IPS-15b (cell line): ENCODE results near the gene CFAP58.

Source experiments
- H3K27me3 ChIP-seq: one replicate; pipeline ENCODE4 v1.6.1; 2013; ENCODE audit warnings: low read length; ENCODE audit not compliant: control insufficient read depth, insufficient read depth
- H3K36me3 ChIP-seq: one replicate; pipeline ENCODE4 v1.6.1; 2013; ENCODE audit warnings: low read length; ENCODE audit not compliant: control insufficient read depth, insufficient read depth
- H3K4me1 ChIP-seq: one replicate; pipeline ENCODE4 v1.6.1; 2013; ENCODE audit warnings: mild to moderate bottlenecking, low read length; ENCODE audit not compliant: control insufficient read depth, insufficient read depth
- H3K4me3 ChIP-seq: one replicate; pipeline ENCODE4 v1.5.1; 2013; ENCODE audit warnings: low read depth, low read length
- H3K9ac ChIP-seq: one replicate; pipeline ENCODE4 v1.6.1; 2013; ENCODE audit warnings: low read depth, mild to moderate bottlenecking, low read length
- H3K9me3 ChIP-seq: one replicate; pipeline ENCODE4 v1.6.1; 2013; ENCODE audit warnings: mild to moderate bottlenecking, low read length; ENCODE audit not compliant: control insufficient read depth, insufficient read depth

CFAP58 gene

GRCh38 chr10:104324221-104324686, 29.4 kb upstream of the CFAP58 start:
- Histone ChIP-seq H3K9ac (no peak overlapping the region), H3K36me3 (no peaks in the 10 kb centered on the region), H3K27me3 (no peaks in the 10 kb centered on the region), H3K4me3 (no peak overlapping the region), H3K4me1 (peaks cover 22% of the 10 kb centered on the region), H3K9me3 (no peaks in the 10 kb centered on the region)

- Histone ChIP-seq H3K4me3 (no peak overlapping the region), H3K4me1 (peaks cover 28% of the 10 kb centered on the region), H3K9me3 (no peaks in the 10 kb centered on the region), H3K9ac (no peak overlapping the region), H3K36me3 (no peaks in the 10 kb centered on the region), H3K27me3 (no peaks in the 10 kb centered on the region)
Measured at GRCh38 chr10:104324931-104325330, 28.7 kb upstream of the CFAP58 start.

GRCh38 chr10:104325436-104326435, 27.9 kb upstream of the CFAP58 start:
- no peak overlapping the region for H3K4me3 ChIP-seq
- H3K27me3 ChIP-seq = no peaks in the 10 kb centered on the region
- no peaks in the 10 kb centered on the region for H3K9me3 ChIP-seq
- H3K9ac ChIP-seq = no peak overlapping the region
- H3K4me1 ChIP-seq = peaks cover 34% of the 10 kb centered on the region
- H3K36me3 ChIP-seq = no peaks in the 10 kb centered on the region

GRCh38 chr10:104326991-104327610, 26.5 kb upstream of the CFAP58 start:
- Histone ChIP-seq H3K9me3 (no peaks in the 10 kb centered on the region), H3K4me3 (no peak overlapping the region), H3K9ac (no peak overlapping the region), H3K4me1 (peaks cover 42% of the 10 kb centered on the region), H3K27me3 (no peaks in the 10 kb centered on the region), H3K36me3 (no peaks in the 10 kb centered on the region)

- no peaks in the 10 kb centered on the region for H3K9me3 ChIP-seq
- no peaks in the 10 kb centered on the region for H3K27me3 ChIP-seq
- H3K4me1 ChIP-seq = peaks cover 45% of the 10 kb centered on the region
- H3K9ac ChIP-seq = peak overlapping the region; percentile 28
- H3K36me3 ChIP-seq = no peaks in the 10 kb centered on the region
- peak overlapping the region; percentile 12 for H3K4me3 ChIP-seq
Measured at GRCh38 chr10:104327745-104328645, 25.6 kb upstream of the CFAP58 start.

- no peaks in the 10 kb centered on the region for H3K9me3 ChIP-seq
- H3K27me3 ChIP-seq = no peaks in the 10 kb centered on the region
- peaks cover 45% of the 10 kb centered on the region for H3K4me1 ChIP-seq
- H3K9ac ChIP-seq = peak overlapping the region; percentile 28
- no peaks in the 10 kb centered on the region for H3K36me3 ChIP-seq
- H3K4me3 ChIP-seq = peak overlapping the region; percentile 12
Measured at GRCh38 chr10:104328646-104328895, 25.1 kb upstream of the CFAP58 start.

GRCh38 chr10:104328896-104329710, 24.5 kb upstream of the CFAP58 start:
- Histone ChIP-seq H3K36me3 (no peaks in the 10 kb centered on the region), H3K9ac (no peak overlapping the region), H3K9me3 (no peaks in the 10 kb centered on the region), H3K4me1 (peaks cover 46% of the 10 kb centered on the region), H3K4me3 (peak overlapping the region; percentile 12), H3K27me3 (no peaks in the 10 kb centered on the region)

- no peaks in the 10 kb centered on the region for H3K9me3 ChIP-seq
- H3K4me3 ChIP-seq = no peak overlapping the region
- H3K36me3 ChIP-seq = no peaks in the 10 kb centered on the region
- peaks cover 47% of the 10 kb centered on the region for H3K4me1 ChIP-seq
- no peak overlapping the region for H3K9ac ChIP-seq
- H3K27me3 ChIP-seq = no peaks in the 10 kb centered on the region
Measured at GRCh38 chr10:104329735-104330134, 23.9 kb upstream of the CFAP58 start.

- no peaks in the 10 kb centered on the region for H3K27me3 ChIP-seq
- peaks cover 47% of the 10 kb centered on the region for H3K4me1 ChIP-seq
- H3K9ac ChIP-seq = no peak overlapping the region
- no peaks in the 10 kb centered on the region for H3K36me3 ChIP-seq
- H3K9me3 ChIP-seq = no peaks in the 10 kb centered on the region
- H3K4me3 ChIP-seq = no peak overlapping the region
Measured at GRCh38 chr10:104330168-104331110, 23.2 kb upstream of the CFAP58 start.

GRCh38 chr10:104331208-104331838, 22.3 kb upstream of the CFAP58 start:
- H3K9me3 ChIP-seq = no peaks in the 10 kb centered on the region
- no peak overlapping the region for H3K4me3 ChIP-seq
- H3K4me1 ChIP-seq = peaks cover 47% of the 10 kb centered on the region
- H3K36me3 ChIP-seq = no peaks in the 10 kb centered on the region
- peak overlapping the region; percentile 40 for H3K9ac ChIP-seq
- no peaks in the 10 kb centered on the region for H3K27me3 ChIP-seq
